ENCODE data around the gene PLEKHG4B. TPM values are rescaled to one million over a fixed set of nuclear protein-coding genes. Genes with fewer than 3 reads are reported as not detected.
"Not testable (repeated sequence)": the region's sequence is repeated elsewhere in the genome, so short reads cannot be mapped to it uniquely, and the experiment has no call there.

Gene PLEKHG4B
- total RNA-seq, 1 donor from 2014 or later: 2.0 TPM

GRCh38 chr5:94113-94892 lies 2.3 kb downstream of the PLEKHG4B start:
- no peak for DNase-seq
- H3K4me3 ChIP-seq: no peak overlapping the region
- H3K9me3 ChIP-seq: no peaks in the 10 kb centered on the region
- H3K36me3 ChIP-seq: no peaks in the 10 kb centered on the region
- H3K27ac ChIP-seq: no peak overlapping the region
- H3K27me3 ChIP-seq: peaks cover 58% of the 10 kb centered on the region
- TF ChIP-seq, protein P1, sequence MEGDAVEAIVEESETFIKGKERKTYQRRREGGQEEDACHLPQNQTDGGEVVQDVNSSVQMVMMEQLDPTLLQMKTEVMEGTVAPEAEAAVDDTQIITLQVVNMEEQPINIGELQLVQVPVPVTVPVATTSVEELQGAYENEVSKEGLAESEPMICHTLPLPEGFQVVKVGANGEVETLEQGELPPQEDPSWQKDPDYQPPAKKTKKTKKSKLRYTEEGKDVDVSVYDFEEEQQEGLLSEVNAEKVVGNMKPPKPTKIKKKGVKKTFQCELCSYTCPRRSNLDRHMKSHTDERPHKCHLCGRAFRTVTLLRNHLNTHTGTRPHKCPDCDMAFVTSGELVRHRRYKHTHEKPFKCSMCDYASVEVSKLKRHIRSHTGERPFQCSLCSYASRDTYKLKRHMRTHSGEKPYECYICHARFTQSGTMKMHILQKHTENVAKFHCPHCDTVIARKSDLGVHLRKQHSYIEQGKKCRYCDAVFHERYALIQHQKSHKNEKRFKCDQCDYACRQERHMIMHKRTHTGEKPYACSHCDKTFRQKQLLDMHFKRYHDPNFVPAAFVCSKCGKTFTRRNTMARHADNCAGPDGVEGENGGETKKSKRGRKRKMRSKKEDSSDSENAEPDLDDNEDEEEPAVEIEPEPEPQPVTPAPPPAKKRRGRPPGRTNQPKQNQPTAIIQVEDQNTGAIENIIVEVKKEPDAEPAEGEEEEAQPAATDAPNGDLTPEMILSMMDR (IDR thresholded peaks at IDR 0.05): no peak
- intact Hi-C loops (cut with DNase I): no loop called here
- no peak for ATAC-seq
- no peaks in the 10 kb centered on the region for H3K4me1 ChIP-seq

DNA sequence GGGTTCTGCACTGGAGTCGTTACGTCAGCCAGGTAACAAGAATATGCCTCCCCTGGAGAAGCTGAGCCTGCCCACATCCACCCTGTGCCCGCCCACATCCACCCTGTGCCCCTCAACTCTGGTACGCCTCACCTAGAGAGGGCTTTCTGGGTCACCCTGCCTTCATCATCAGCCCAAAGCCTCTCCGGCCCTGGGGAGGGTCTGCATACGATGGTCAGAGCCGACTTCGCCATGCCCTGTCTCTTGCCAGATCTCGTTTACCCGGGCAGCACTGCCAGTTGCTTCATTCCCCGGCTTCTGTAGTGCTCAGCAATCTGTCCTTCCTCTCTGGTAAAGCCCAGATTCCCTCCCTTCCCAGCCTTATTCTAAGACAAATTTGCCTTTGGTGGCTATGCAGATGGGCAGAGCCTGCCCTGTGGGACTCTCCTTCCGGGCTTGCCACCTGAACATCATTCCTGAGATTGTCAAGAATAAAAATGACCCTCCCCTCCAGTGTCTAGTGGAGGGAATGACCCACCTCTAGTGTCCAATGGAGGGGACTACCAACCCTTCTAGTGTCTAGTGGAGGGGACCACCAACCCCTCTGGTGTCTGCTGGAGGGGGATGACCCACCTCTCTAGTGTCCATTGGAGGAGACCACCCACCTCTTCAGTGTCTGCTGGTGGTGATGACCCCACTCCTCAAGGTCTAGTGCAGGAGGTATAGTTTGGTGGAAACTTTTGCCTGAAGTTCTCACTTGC lies 3.4 kb downstream of the PLEKHG4B start:
- Histone ChIP-seq H3K4me1 (no peaks in the 10 kb centered on the region), H3K36me3 (no peaks in the 10 kb centered on the region), H3K4me3 (no peak overlapping the region), H3K27me3 (peaks cover 52% of the 10 kb centered on the region), H3K9me3 (no peaks in the 10 kb centered on the region), H3K27ac (no peak overlapping the region)
- TF ChIP-seq, protein P1 (IDR thresholded peaks at IDR 0.05): no peak
- DNase-seq (no peak), ATAC-seq (no peak)
- intact Hi-C loops (cut with DNase I): no loop called here

GRCh38 chr5:96976-97660 lies 5.2 kb downstream of the PLEKHG4B start:
- ATAC-seq (no peak), DNase-seq (no peak)
- H3K9me3 ChIP-seq: no peaks in the 10 kb centered on the region
- intact Hi-C loops (cut with DNase I): no loop called here
- TF ChIP-seq, protein P1 (IDR thresholded peaks at IDR 0.05): no peak
- H3K4me3 ChIP-seq: no peak overlapping the region
- H3K4me1 ChIP-seq: no peaks in the 10 kb centered on the region
- no peak overlapping the region for H3K27ac ChIP-seq
- peaks cover 36% of the 10 kb centered on the region for H3K27me3 ChIP-seq
- no peaks in the 10 kb centered on the region for H3K36me3 ChIP-seq

DNA sequence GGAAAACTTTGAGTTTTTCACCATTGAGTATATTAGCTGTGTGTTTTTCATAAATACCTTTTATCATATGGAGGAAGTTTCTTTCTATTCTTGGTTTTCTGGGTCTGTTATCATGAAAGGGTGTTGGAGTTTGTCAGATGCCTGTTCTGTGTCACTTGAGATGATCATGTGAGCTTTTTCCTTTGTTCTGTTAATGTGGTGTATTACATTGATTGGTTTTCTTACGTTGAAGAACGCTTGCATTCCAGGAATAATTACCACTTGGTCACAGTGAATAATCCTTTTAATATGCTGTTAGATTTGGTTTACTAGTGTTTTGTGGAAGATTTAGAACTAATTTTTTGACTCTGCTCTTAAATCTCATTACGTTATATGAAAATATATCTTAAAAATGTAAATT lies 7.8 kb downstream of the PLEKHG4B start:
- TF ChIP-seq, protein P1 (IDR thresholded peaks at IDR 0.05): no peak
- H3K36me3 ChIP-seq: no peaks in the 10 kb centered on the region
- no peak for ATAC-seq
- H3K27me3 ChIP-seq: peaks cover 17% of the 10 kb centered on the region
- H3K4me3 ChIP-seq: no peak overlapping the region
- no peaks in the 10 kb centered on the region for H3K4me1 ChIP-seq
- no peak for DNase-seq
- H3K27ac ChIP-seq: no peak overlapping the region
- intact Hi-C loops (cut with DNase I): no loop called here
- no peaks in the 10 kb centered on the region for H3K9me3 ChIP-seq

DNA sequence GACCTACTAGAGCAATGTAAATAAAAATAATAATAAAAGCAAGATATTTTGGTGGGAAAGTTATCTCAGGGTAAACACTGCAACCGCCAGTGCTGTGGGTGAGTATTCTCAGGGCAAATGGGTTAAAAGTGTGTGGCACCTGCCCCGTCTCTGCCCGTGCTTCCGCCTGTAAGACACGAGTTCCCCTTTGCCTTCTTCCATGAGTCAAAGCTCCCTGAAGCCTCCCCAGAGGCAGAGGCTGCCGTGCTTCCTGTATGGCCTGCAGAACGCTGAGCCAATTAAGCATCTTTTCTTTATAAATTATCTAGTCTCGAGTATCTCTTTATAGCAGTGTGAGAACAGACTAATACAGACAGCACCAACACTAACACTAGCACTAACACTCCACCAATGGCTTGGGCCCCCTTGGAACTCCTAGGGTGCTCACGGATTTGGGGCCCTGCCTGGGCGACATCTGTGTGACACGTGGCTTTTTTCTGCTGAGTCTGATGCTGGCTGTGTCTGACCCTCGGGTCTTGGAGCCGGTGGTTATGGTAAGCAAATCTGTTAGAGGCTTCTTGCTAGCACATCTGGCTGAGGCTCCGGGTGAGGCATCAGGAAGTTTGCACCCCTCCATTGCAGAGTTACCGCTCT lies 10.6 kb downstream of the PLEKHG4B start:
- H3K4me1 ChIP-seq: no peaks in the 10 kb centered on the region
- H3K27ac ChIP-seq: no peak overlapping the region
- DNase-seq (no peak), ATAC-seq (no peak)
- intact Hi-C loops (cut with DNase I): no loop called here
- no peaks in the 10 kb centered on the region for H3K9me3 ChIP-seq
- TF ChIP-seq, protein P1 (IDR thresholded peaks at IDR 0.05): no peak
- H3K4me3 ChIP-seq: no peak overlapping the region
- H3K27me3 ChIP-seq: peaks cover 7% of the 10 kb centered on the region
- H3K36me3 ChIP-seq: no peaks in the 10 kb centered on the region

- ATAC-seq: not testable (repeated sequence)
Measured at GRCh38 chr5:104106-104505, 12.1 kb downstream of the PLEKHG4B start.

More at GRCh38 chr5:104106-104505, 12.1 kb downstream of the PLEKHG4B start:
- H3K36me3 ChIP-seq; H3K4me1 ChIP-seq; H3K27ac ChIP-seq; DNase-seq; H3K4me3 ChIP-seq; H3K9me3 ChIP-seq; intact Hi-C loops (cut with DNase I); H3K27me3 ChIP-seq: not testable (repeated sequence)
